CD4-positive, alpha-beta T cell treated with Interleukin-15 for 4 hours (primary cell): ENCODE data around the gene CHN2.
"Not testable (repeated sequence)": the region's sequence is repeated elsewhere in the genome, so short reads cannot be mapped to it uniquely, and the experiment has no call there.

Source experiments
- DNase-seq: peaks from one replicate; pipeline ENCODE4 v3.0.0-alpha.2; 2020; ENCODE audit warnings: low spot score

The CHN2 gene

DNA sequence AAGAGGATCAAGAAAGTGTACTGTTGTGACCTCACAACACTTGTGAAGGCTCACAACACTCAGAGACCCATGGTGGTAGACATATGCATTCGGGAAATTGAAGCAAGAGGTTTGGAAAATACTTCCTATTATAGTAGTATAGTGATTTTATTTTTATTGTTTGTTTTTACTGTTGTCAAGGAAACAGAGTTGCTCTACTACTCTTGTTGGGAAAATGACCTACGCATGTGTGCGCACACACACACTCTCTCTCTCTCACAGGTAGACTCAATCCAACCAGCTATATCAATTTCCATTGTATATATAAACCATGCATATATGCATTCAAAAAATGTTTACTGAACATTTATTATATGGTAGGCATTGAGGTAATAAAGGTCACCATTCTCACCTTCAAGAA lies 305.4 kb downstream of the CHN2 start:
- DNase-seq = no peak

DNA sequence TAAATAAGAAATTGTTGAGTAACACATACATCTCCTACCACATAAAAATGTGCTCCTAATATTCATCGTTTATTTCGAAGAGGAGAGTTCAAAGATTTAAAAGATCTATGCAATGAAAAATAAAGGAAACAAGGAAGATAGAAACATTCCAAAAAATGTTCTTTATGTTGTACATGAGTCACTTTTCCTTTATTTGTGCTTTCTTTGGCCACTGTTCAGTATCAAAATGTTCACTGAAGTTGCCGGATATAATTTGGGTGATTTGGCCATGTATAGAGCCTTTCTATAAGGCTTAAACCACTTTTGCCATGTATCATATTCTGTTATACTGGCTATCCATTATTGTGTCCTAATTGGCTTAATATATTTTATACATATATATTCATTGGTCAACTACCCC lies 306.1 kb downstream of the CHN2 start:
- DNase-seq = no peak

DNA sequence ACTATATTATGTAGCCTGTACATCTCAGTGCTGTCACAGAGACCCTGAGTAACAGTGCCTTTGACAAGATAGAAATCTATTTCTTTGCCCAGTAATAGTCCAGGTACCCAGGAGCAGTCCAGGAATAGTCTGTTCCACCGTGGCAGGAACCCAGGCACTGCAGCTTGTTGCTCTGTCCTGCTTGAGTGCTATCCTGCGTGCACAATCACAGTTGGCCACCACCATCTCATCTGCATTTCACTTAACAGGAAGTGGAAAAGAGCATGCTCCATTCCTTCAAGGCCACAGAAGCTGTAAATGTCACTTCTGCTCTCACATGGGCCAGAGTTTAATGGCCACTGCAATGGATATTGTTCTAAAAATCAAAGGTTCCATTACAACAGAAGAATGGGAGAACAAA lies 307.6 kb downstream of the CHN2 start:
- DNase-seq = no peak

DNA sequence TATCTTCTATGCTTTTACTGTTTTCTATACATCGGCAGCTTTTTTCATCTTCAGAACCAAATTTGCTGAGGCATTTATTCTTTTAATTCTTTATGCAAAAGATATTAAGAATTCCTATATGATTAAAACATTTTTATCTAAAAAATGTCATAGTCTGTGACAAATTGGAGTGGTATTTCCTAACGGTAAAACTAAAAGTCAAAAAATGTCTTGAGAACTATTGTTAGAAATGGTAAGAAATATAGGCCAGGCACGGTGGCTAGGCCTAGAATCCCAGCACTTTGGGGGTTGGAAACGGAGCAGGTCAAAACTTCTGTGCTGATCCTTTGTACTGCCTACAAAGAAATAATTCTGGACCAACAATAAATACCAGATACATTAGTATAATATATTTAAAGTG lies 311.4 kb downstream of the CHN2 start:
- no peak for DNase-seq

DNA sequence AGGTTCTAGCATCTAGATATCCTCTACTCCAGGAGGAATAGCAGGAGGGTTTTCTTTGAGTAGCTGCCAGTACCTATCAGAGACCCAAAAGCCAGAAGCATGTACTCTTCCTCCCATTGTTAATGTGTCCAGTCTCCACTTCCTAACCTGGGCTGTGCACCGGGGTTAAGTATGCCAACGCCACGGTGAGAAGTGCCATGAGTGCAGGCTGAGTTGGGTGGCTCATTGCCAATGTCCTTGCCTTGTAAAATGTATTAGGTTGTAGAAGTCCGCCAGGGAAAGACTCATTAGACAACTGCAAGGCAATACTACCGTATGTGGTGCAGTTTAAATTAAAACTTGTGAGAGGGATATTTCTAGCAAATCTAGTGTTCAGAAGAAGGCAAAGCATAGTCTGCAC lies 314.0 kb downstream of the CHN2 start:
- no peak for DNase-seq

DNA sequence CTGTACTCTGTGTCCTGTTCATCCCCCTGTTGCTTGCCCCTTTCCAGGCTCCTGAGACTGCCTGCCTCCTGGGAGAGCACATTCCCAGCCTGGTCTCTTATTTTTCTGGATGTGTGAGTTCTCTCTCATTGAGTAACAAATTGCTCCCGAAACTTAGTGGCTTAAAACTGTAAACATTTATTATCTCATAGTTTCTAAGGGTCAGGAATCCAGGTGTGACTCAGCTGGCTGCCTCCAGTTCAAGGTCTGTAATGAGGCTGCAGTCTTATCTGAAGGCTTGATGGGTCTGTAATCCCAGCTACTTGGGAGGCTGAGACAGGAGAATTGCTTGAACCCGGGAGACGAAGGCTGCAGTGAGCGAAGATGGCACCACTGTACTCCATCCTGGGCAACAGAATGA lies 315.5 kb downstream of the CHN2 start:
- DNase-seq = no peak

DNA sequence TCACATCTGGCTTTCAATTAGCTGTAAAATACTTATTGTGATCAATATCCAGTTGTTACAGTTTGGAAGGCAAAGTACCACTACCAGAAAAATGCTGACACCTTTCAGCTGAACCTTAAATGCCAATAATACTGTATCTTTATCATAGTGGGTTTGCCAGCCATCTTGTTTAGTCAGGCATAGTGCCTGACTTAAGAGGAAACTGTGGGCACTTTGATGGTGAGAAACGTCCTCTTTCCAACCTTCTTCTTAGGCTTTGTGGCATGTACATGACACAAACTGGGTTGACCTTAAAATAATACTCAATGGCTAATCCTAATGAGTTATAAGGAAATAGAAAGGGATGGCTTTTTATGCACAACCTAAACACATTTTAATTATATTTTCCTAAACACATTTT lies 316.8 kb downstream of the CHN2 start:
- DNase-seq = no peak

DNA sequence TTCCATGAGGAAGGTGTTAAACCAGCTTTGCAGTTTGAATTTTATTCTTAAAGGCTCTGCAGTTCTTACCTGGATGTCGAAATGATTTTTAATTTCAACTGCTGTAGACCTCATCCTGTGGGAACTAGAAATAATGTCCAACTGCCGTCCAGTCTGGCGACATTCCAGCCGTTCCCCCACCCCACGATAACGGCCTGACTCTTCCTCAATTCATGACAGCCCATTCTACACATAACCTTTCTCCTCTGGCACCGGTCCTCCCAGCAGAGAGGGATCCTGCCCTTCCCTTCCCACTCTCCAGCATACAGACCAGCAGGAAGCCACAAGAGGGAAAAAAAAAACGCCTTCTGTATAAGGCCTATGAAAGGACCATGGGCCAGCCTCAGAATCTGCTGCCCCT lies 317.3 kb downstream of the CHN2 start:
- DNase-seq = no peak

DNA sequence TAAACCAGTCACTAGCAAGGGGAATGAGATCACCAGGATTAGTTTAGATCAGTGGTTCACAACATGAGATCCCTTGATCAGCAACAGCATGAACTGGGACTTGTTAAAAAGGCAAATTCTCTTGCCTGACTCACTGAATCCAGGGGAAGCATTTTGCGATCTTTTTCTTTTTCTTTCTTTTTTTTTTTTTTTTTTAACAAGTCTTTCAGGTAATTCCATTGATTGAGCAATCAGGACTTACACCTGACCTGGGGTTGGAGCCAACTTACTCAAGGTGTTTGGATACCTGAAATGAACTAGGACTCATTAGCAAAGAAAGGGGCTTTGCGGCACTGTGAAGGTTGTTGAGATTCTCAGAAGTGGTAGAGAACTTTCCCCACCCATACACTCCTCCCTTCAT lies 321.9 kb downstream of the CHN2 start:
- no peak for DNase-seq

DNA sequence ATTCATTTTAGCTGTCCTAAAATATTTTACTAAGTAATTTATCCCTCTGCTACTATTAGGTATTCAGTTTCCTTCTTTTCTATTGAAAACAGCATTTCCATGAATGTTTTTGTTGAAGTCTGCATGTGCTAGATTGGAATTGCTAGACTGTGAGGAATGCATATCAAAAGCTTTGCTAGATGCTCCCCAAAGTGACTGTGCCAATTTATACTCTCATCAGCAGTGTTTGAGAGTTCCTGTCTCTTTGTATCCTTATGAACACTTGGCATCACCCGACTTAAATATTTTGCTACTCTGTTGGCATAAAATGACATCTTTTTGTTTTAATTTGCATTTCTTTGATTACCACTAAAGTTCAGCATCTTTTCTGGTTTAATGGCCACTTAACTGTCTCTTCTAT lies 324.0 kb downstream of the CHN2 start:
- DNase-seq = no peak

DNA sequence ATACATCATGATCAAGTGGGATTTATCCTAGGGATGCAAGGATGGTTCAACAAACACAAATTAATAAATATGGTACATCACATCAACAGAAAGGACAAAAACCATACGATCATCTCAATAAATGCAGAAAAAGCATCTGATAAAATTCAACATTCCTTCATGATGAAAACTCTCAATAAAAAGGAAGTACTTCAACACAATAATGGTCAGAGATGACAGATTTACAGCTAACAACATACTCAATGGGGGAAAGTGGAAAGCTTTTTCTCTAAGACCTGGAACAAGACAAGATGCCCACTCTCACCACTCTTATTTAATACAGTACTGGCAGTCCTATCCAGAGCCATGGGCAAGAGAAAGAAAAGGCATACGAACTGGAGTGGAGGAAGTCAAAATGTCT lies 329.2 kb downstream of the CHN2 start:
- DNase-seq = no peak

DNA sequence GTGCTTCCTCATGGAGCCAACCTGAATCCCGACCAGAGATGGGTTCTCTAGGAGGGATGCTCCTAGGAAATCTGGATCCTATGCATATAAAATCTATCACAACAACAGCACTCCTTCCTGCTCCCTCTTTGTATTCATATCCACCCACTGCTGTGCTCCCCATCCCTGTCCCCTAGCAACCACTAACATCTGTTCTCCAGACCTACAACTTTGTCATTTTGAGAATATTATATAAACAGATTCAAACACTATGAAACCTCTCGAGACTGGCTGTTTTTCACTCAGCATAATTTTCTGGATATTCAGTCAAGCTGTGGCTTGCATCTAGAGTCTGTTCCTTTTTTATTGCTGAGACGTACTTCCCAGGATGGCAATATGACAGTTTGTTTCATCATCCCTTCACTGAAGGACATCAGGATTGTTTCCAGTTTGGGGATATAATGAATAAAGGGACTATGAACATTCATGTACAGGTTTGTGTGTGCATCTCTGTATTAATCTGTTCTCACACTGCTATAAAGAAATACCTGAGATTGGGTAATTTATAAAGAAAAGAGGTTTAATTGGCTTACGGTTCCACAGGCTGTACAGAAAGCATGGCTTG lies 333.0 kb downstream of the CHN2 start:
- no peak for DNase-seq

DNA sequence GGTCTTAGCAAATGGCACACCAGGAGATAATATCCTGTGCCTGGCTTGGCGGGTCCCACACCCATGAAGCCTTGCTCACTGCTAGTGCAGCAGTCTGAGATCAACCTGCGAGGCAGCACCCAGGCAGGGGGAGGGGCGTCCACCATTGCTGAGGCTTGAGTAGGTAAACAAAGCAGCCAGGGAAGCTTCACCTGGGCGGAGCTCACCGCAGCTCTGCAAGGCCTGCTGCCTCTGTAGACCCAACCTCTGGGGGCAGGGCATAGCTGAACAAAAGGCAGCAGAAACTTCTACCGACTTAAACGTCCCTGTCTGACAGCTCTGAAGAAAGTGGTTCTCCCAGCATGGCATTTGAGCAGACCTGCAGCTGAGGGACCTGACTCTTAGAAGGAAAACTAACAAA lies 334.0 kb downstream of the CHN2 start:
- DNase-seq = not testable (repeated sequence)
